Cardiac fibroblast (primary cell): ENCODE data around the gene BSND.

Experiments
- DNase-seq, 2 donors: peaks; one replicate each; pipeline versions ENCODE4 v3.0.0 to v3.0.0-alpha.2; 2010; ENCODE audit warnings: low read depth in 2 of 2
- H3K4me3 ChIP-seq, 2 donors: replicated peaks in 1 of 2; 1 replicate in 1 of 2; 2 replicates in 1 of 2; pipeline ENCODE4 v1.5.1; 2011; ENCODE audit warnings: low read depth in 2 of 2, low read length in 2 of 2, mild to moderate bottlenecking in 2 of 2, moderate library complexity in 1 of 2
- CTCF ChIP-seq: IDR thresholded peaks from one replicate; pipeline ENCODE4 v1.5.1; 2011; ENCODE audit warnings: low read depth, mild to moderate bottlenecking, low read length, inconsistent platforms

Gene BSND

DNA sequence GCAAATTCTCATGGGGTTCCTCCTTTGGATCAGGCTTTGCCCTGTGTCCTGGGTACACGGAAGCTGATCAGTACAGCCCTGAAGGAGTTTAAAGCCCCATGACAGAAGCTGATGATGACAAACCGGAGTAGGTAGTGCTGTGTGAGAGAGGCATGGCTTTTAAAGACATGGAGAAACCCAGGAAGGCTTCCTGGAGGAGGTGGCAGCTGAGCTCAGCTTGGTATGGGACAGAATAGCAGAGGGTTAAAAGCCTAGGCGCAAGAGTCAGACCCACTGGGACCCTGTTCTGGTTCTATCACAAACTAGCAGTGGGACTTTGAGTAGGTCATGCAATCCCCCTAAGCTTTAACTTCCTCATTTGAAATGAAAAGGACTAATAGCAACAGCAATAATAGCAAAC, 12.2 kb upstream of the BSND start:
- TF ChIP-seq CTCF: no peak
- no peak for DNase-seq

DNA sequence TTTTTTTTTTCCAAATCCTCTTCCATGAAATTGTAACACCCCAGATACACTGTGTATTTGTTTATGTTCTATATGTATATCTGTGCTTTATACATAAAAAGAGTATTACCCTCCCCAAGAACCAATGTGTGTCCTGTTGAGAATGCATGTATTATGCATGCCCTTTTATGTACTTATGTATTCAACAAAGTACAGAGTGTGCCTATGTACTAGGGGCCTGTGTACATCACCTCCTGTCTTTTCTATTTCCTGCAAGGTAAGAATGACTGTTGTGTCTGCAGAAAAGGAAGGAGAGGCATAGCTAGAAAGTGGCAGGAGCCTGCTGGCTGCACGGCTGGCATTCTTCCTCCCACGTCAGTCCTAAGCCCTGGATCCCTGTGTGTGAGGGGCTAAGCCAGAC, 11.3 kb upstream of the BSND start:
- no peak overlapping the region for H3K4me3 ChIP-seq
- no peak for DNase-seq
- no peak for TF ChIP-seq CTCF

More for the DNA sequence above, 12.2 kb upstream of the BSND start:
- H3K4me3 ChIP-seq: no peak overlapping the region

DNA sequence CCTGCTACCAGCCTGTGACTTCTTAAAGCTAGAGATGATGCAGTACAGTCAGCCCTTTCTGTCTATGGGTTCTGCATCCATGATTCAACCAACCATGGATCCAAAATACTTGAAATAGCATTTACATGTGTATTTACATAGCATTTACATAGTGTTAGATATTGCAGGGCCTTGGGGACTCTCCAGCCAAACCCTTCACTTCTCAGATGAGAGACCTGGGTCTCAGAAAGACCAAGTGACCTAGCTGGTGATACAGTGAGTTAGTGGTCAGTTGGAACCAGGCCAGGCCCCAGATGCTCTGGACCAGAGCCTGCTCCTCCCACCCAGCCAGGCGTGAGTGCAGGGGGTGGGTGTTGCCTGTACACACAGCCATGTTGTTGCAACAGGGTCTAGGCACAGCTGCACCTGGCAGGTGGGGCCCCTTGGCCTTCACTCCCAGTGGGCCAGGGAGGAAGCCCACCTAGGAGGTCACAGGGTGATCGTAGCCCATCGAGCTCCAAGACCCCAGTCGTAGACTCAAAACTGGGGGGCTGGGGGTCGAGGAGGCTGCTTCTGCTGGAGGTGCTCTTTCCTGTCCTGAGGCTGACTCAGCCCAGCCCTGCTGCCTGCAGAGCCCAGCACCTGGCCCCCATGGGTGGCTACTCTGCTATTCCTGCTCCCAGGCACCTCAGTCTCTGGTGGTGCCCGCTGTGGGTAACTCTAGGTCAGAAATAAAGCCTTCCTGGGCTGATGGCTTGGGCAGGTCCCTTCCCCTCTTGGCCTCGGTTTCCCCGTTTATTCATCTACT, 10.6 kb upstream of the BSND start:
- no peak for TF ChIP-seq CTCF
- DNase-seq: peak; percentile 36 to 55

GRCh38 chr1:54988975-54989374, 9.8 kb upstream of the BSND start:
- no peak overlapping the region for H3K4me3 ChIP-seq
- no peak for DNase-seq
- TF ChIP-seq CTCF: no peak

More for the DNA sequence above, 10.6 kb upstream of the BSND start:
- H3K4me3 ChIP-seq: no peak overlapping the region

GRCh38 chr1:54989473-54989872, 9.3 kb upstream of the BSND start:
- no peak for TF ChIP-seq CTCF
- no peak for DNase-seq

GRCh38 chr1:54989968-54990810, 8.5 kb upstream of the BSND start:
- H3K4me3 ChIP-seq: no peak overlapping the region
- TF ChIP-seq CTCF: no peak
- DNase-seq: peak in 1 of 2 donors; percentile 68

More at GRCh38 chr1:54989473-54989872, 9.3 kb upstream of the BSND start:
- H3K4me3 ChIP-seq: no peak overlapping the region
